HCEC 1CT (cell line): ENCODE results near the gene FOXO6.

Experiments
- DNase-seq: peaks from one replicate; pipeline ENCODE4 v3.0.0-alpha.2; 2017

Gene FOXO6

DNA sequence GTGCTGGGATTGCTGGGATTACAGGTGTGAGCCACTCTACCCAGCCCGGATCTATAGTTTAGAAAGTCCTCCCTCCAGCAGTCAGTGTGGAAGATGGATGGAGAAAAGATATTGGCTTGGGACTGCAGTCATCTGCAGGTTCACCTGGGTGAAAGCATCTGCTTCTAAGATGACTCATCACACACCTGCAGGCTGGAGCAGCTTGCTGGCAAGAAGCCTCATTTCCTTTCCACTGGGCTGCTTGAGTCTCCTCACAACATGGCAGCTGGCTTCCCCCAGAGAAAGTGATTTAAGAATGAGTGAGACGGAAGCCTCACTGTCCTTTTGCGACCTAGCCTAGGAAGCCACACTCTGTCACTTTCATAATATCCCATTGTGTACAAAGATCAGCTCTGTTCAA is 50.0 kb downstream of the FOXO6 start:
- DNase-seq: no peak

- DNase-seq: no peak
Measured at GRCh38 chr1:41412748-41413147, 51.5 kb downstream of the FOXO6 start.

- no peak for DNase-seq
Measured at GRCh38 chr1:41413748-41414281, 52.6 kb downstream of the FOXO6 start.

DNA sequence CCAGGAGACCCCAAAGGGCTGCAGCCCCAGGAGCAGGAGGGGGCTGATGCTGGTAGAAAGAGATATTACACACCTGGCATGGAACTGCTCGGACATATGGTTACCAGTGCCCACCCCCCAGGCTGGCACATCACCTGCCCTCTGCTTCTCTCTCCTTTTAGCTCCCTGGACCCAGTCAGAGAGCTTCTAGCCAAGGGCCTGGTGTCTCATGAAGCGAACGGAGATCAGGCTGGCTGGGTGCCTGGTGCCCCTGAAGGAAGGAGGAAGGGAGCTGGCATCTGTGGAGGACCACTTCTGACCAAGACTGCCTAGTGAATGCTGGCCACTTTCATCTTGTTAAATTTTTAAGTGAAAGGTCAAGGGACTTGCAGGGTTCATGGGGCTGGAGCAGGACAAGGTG is 53.1 kb downstream of the FOXO6 start:
- DNase-seq: no peak

DNA sequence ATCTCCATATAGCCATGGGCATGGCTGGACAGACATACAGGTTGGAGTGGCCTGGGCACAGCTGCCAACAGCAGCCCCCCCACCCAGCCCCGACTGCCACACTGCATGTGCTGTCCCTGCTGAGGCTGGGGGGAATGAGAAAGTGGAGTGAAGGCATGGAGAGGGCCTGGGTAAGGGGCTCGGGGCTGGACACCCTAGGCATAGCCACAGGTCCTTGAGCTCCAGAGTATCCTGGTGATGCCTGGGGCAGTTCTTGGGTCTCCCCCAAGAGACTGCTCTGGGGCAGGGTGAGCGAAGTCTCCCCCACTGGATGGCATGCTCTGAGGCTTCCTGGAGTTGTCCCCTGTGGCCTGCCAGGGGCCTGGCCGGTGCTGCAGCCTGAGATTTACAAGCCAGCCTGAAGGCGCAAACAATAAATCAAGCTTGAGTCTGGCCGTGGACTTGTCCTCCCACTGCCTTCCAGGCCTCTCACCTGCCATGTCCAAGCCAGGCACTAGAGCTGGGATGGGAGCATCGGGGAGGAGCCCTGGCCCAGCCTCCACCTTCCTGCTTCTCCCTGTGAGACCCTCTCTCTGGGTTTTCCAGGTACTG is 53.6 kb downstream of the FOXO6 start:
- DNase-seq: no peak

GRCh38 chr1:41416081-41416480 is 54.8 kb downstream of the FOXO6 start:
- no peak for DNase-seq

DNA sequence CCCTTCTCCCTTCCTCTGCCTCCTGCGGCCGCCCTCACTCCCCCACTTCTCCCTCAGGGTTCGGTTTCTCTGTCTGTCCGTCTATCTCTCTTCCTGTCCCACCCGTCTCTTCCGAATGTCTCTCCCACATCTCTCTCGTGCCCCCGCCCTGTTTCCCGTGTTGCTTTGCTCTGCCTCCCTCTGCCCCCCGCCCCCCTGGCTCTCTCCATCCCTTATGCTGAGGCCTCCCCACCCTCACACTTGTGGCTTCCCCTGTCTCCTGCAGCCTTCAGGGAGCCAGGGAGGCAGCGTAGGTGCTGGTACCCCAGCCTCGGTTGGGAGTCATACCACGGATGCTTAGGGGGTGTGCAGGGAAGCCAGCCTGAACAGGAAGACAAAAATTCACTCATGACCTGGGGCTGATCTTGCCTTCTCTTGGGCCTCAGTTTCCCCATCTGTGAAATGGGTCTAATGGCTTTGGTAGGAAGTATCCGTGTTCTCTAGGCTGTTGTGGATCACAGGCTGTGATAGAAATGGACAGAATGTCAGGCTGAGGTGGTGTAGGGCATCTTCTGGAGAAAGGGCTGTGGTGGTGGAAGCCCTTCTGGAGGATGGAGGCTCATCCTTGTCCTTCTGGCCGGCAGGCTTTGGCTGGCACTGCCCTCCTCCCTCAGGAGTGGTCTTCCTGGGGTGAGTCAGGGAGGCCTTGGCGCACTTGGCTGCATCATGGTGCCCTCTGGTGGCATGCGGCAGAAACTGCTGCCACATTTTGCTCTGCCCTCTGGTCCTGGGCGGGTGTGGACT is 55.5 kb downstream of the FOXO6 start:
- peak; percentile 58 for DNase-seq

DNA sequence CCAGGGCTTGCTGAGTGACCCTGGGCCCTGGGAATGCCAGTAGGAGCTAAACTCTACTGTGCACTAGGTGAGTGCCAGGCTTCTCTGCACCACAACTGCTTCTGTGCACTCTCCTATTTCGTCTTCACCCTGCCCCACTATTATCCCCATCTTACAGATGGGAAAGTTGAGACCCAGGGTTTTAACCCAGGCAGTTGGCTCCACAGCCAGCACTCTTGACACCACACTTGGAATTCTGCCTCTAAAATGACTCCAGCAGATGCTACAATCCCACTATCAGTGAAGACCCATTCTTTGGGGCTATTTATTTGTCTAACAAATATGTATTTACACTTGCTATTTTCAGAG is 56.1 kb downstream of the FOXO6 start:
- DNase-seq: no peak

- DNase-seq: no peak
Measured at GRCh38 chr1:41417746-41418145, 56.5 kb downstream of the FOXO6 start.

- DNase-seq: peak; percentile 91
Measured at GRCh38 chr1:41418857-41419583, 57.8 kb downstream of the FOXO6 start.

DNA sequence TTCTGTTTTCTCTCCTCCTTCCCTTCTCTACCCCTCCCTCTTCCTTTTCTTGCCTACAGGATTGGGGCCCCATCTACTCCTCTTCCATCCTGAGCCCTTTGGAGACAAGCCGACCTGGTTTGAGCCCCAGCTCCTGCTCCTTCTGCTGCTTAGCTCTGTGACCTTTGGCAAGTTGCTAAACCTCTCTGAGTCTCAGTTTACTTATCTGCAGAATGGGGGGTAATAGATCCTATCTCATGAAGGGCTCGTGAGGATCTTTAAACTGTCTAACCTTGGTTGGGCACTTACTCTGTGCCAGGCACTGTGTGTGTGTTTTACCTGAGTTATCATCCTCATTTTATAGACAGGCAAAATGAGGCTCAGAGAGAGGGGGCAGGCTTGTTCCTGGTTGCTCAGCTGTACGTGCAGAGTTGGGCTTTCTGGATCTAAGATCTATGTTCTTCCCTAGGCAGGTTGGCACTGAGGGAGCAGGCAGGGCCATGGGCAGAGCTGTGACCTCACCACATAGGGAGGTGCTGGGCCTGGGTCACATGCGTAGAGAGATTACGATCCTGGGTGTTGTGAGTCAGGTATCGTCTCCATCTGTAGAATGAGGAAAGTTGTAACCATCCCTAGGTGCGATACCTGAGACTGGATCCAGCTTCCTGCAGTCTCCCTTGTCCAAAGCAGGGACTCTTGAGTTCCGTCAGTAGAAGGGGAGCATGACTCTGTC is 58.5 kb downstream of the FOXO6 start:
- no peak for DNase-seq

- DNase-seq: no peak
Measured at GRCh38 chr1:41420351-41420750, 59.1 kb downstream of the FOXO6 start.

DNA sequence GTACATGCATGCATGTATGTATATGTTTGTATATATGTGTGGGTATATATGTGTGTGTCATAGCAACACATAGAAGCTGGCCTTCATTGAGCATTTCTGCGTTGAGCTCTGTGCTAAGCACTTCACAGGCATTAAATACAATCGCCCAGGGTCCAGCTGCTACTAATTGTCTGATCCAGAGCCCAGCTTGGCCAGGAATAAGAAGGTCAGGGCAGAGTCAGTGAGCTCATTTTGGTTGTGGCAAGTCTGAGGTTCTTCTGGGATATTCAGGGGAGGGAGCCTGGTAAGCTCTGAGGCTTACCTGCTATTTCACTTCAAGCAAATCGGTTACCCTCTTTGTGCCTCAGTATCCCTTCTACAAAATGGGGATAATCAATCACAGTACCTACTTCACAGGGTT is 59.6 kb downstream of the FOXO6 start:
- no peak for DNase-seq

DNA sequence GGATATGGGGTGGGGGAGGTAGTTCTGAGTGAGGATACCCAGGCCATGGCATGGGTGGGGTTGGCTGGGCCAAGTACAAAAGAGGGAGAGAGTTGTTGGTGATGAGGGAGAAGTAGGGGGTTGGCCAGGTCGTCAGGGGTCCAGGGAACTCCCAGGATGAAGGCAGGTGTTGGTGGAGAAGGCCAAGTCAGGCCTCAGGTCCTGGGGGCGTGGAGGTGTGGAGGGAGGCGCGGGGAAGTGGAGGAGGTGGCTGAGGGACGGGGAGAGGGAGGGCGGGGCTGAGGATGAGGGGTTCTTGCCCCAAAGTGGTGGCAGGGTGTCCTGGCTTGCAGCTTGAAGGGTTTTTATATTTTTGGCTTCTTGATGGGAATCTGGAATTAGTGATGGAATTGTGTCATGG is 61.1 kb downstream of the FOXO6 start:
- DNase-seq: no peak

DNA sequence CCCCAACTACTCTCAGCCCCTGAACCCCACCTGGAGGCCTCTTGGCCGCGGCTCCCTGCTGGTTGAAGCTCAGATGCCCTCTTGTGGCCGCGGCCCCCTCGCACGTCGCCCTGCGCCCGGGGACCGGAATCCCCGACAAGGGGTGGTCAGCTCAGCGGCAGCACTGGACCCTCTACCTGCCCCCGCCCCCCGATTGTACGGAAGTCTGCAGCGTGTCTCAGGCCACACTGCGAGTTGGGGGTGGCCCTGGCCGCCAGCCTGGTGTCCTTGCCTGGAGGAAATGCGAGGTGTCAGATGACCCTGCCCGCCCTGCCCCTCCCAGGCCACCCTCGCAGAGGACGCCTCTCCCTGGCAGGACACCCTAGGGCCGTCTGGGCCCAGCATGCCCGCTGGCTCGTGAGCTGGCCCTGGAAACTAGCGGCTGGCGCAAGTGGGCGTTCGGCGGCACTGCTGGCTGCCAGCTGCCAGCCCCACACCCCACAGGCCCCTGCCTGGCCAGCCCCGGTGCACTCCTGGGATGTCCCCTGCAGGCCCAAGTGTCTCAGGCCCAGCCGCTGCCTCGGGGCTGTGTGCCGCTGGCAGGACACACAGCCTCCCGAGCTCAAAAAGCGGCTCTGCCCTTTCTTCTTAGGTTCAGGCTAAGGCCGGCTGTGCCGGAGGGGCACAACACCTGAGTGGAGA is 62.4 kb downstream of the FOXO6 start:
- no peak for DNase-seq

GRCh38 chr1:41424581-41425118 is 63.4 kb downstream of the FOXO6 start:
- no peak for DNase-seq

GRCh38 chr1:41425369-41425768 is 64.1 kb downstream of the FOXO6 start:
- no peak for DNase-seq

- no peak for DNase-seq
Measured at GRCh38 chr1:41426201-41426890, 65.1 kb downstream of the FOXO6 start.

DNA sequence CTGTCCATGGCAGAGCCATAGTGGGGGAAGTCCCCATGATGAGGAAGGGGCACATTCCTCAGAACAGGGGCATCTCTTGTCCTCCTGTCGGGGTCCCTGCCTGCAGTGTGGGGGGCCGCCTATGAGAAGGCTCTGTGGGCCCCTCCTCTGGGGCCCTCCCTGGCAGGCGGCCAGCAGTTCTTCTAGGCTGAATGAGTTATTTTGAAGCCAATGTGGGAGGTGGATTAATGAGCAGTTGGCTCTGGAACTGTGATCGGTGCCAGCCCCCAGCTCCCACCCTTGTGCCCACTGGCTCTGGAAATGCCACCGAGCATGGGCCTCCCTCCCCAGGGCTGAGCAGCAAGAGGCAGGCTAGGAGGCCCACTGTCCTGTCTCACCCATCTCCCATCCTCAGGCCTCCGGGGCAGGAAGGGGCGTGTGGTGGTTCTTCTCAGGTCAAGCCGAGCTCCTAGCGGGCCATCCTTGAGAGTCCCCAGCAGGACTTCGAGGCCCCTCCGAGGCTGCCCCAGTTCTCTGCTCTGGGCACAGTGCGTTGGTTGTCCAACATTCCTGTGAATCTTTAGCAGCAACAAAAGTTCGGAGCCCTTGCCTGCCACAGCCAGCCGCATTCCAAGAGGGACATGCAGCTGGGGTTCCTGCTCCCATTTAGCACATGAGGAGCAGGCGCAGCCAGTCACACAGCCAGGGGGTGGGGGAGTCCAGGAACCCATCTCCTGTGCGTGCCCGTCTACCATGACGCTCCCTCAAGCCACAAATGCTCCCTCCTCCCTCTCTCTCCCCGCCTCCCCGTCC is 66.1 kb downstream of the FOXO6 start:
- DNase-seq: no peak

DNA sequence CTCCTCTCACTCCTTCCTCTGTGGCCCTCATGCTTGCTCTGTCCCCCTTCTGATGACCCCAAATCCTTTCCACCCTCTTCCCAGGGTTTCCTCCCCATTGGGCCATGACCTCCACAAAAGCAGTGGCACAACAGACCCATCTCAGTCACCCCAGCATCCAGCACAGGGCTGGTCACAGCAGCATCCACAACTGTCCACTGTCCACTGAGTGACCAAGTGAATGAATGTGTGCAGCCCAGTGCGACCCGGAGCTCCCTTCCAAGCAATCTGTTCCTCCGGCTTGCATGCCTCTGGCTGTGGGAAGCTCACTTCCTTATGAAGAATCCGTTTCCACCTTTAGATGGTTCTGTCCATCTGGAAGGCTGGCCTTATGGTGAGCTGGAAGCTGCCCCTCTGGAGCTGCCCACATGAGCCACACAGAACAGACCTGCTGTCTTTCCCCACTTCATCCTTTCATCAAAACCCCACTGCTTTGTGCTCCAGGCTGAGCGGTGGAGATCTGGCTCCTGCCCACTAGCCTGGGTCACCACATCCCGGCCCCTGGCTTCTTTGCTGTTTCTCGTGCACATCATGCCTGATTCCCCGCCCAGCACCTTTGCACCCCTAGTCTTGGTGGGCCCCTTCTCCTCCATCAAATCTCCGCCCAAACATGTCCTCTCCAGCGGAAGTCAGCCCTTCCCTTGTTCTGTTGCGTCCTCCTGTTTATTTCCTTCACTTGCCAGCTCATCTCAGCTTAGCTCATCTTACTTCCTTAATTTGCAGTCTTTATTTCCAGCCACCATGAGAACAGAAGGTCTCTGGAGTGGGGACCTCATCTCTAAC is 66.9 kb downstream of the FOXO6 start:
- DNase-seq: no peak
